Kidney (tissue), 14 donors: Measurements from ENCODE around the gene HSPB2. TPM values are rescaled to one million over a fixed set of nuclear protein-coding genes. Genes with fewer than 3 reads are reported as not detected.

Experiments used
- DNase-seq, 5 donors: peaks; one replicate each; pipeline ENCODE4 v3.0.0-alpha.2; 2013 to 2020
- FAIRE-seq: peaks from 2 replicates; lab custom pipeline; 2012; peaks lifted over from hg19 to GRCh38; lab: Jason Lieb, UNC
- H3K27ac ChIP-seq, 2 donors: one replicate each; pipeline ENCODE4 v1.7.0; 2013; ENCODE audit warnings: low read depth in 2 of 2, low read length in 2 of 2, inconsistent platforms in 1 of 2
- H3K27me3 ChIP-seq: one replicate; pipeline ENCODE4 v1.7.1; 2013; ENCODE audit warnings: low read length, inconsistent platforms; ENCODE audit not compliant: control insufficient read depth, insufficient read depth
- H3K36me3 ChIP-seq, 3 donors: one replicate each; pipeline versions ENCODE4 v1.7.0 to v1.7.1; 2013; ENCODE audit warnings: low read length in 3 of 3, control low read depth in 1 of 3, inconsistent platforms in 1 of 3; ENCODE audit not compliant: insufficient read depth in 3 of 3, control insufficient read depth in 2 of 3
- H3K4me1 ChIP-seq, 3 donors: one replicate each; pipeline versions ENCODE4 v1.7.0 to v1.7.1; 2013; ENCODE audit warnings: low read length in 3 of 3, inconsistent platforms in 1 of 3, low read depth in 1 of 3; ENCODE audit not compliant: control insufficient read depth in 2 of 3, insufficient read depth in 2 of 3
- H3K4me3 ChIP-seq, 3 donors: one replicate each; pipeline versions ENCODE4 v1.7.0 to v1.8.1; 2013; ENCODE audit warnings: low read length in 3 of 3, control low read depth in 1 of 3, inconsistent platforms in 1 of 3
- H3K9ac ChIP-seq, 3 donors: one replicate each; pipeline versions ENCODE4 v1.7.0 to v1.7.1; 2013; ENCODE audit warnings: low read length in 3 of 3, control low read depth in 1 of 3, inconsistent platforms in 1 of 3
- H3K9me3 ChIP-seq, 3 donors: one replicate each; pipeline versions ENCODE4 v1.7.0 to v1.7.1; 2013; ENCODE audit warnings: low read length in 3 of 3, control low read depth in 1 of 3, inconsistent platforms in 1 of 3; ENCODE audit not compliant: control insufficient read depth in 2 of 3, insufficient read depth in 1 of 3
- intact Hi-C: fragments of 100-400 bp; cut with DNase I; formaldehyde crosslinking; loops from one replicate; pipeline ENCODE4 v1.11.1; 2022
- polyA plus RNA-seq: library from polyadenylated mRNA; stranded (reverse); fragments of 350-450 nt; fragmentation: Illumina TruSeq; extraction: RNeasy Lipid Tissue Mini Kit (QIAGEN cat#74804); gene quantifications from one replicate; pipeline ENCODE4 v1.2.3, GENCODE V29; 2014; ENCODE audit warnings: low read depth, low replicate concordance; ENCODE audit not compliant: insufficient read depth
- total RNA-seq: library from RNA; stranded (reverse); fragmentation: NEBNext Ultra II Directional; extraction: Animal tissue kit (Norgen Biotek cat#: 25700); gene quantifications from one replicate; pipeline ENCODE4 v1.2.1, GENCODE V29; 2021
- TF ChIP-seq, protein P1 (sequence below): IDR thresholded peaks from 3 replicates; pipeline ENCODE4 v1.5.1; 2012; ENCODE audit warnings: mild to moderate bottlenecking, moderate library complexity, borderline replicate concordance; ENCODE audit not compliant: insufficient read depth; ENCODE audit errors: extremely low read depth
- donor health status: control.
- donor health status: control.
- donor health status: control.
- donor health status: control.
- donor health status: control.
- donor health status: DM: yes; HTN: yes; CAD: no.
- donor health status: Normal renal cell carcinoma (clear cell type).

Gene HSPB2
- total and polyA plus RNA-seq, 2 donors from 2014 or later: 4.4 to 15.7 TPM

DNA sequence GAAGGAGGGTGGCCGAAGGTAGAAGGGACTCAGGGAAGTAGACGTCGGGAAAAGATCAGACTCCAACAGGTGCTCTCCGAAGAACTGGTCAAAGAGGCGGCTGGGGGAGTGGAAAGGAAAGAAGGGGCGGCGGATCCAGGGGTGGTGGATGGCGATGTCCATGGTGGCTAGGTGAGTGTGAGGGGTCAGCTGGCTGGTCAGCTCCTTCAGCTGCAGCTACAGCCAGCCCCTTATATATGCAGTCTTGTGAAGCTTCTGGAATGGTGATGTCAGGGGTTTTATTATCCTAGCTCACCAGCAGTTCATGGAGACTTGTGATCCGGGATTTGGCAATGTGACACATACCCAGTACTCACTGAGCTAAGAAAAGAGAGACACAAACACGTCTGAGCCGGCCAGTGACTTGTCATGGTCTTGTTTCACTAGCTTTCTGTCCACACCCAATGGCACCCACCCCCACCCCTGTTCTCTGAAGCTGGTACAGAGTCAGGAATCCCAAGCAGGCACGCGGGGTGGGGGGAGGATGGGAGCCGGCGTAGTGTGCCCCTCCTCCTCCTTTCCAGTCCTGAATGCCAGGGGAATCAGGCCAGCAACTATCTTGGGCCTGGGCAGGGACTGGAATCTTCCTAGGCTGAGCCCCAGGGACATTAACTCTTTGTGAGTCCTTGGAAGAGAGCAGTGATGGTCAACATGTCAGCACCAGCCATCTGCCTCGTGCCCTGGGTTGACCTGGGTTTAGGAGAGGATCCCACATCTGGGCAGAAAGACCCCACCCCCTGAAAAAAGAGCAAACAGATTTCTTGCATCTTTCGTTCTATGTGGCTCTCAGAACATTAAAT lies 752 bp upstream of the HSPB2 start, which contains the start of gene CRYAB:
Gene CRYAB, minus strand, starts transcription at position 208 of the 839 bp plus-strand sequence. Its CDS starts 46 bp downstream, at position 162.
- peak within 1 kb of the TSS in 2 of 3 donors; percentile 76 to 77 for H3K9ac ChIP-seq
- no peaks in the 10 kb centered on the region for H3K9me3 ChIP-seq
- H3K27ac ChIP-seq: peak within 1 kb of the TSS; percentile 90 to 91
- no peaks in the 10 kb centered on the region for H3K36me3 ChIP-seq
- H3K27me3 ChIP-seq: no peaks in the 10 kb centered on the region
- TF ChIP-seq, protein P1, sequence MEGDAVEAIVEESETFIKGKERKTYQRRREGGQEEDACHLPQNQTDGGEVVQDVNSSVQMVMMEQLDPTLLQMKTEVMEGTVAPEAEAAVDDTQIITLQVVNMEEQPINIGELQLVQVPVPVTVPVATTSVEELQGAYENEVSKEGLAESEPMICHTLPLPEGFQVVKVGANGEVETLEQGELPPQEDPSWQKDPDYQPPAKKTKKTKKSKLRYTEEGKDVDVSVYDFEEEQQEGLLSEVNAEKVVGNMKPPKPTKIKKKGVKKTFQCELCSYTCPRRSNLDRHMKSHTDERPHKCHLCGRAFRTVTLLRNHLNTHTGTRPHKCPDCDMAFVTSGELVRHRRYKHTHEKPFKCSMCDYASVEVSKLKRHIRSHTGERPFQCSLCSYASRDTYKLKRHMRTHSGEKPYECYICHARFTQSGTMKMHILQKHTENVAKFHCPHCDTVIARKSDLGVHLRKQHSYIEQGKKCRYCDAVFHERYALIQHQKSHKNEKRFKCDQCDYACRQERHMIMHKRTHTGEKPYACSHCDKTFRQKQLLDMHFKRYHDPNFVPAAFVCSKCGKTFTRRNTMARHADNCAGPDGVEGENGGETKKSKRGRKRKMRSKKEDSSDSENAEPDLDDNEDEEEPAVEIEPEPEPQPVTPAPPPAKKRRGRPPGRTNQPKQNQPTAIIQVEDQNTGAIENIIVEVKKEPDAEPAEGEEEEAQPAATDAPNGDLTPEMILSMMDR: no peak
- DNase-seq (peak; percentile 71 to 97 (median 83)), FAIRE-seq (peak; percentile 49)
- intact Hi-C loops: no loop called here
- peak within 1 kb of the TSS; percentile 24 to 59 (median 56) for H3K4me3 ChIP-seq
- H3K4me1 ChIP-seq: peaks cover 0 to 20% (median 10%) of the 10 kb centered on the region in 3 donors

DNA sequence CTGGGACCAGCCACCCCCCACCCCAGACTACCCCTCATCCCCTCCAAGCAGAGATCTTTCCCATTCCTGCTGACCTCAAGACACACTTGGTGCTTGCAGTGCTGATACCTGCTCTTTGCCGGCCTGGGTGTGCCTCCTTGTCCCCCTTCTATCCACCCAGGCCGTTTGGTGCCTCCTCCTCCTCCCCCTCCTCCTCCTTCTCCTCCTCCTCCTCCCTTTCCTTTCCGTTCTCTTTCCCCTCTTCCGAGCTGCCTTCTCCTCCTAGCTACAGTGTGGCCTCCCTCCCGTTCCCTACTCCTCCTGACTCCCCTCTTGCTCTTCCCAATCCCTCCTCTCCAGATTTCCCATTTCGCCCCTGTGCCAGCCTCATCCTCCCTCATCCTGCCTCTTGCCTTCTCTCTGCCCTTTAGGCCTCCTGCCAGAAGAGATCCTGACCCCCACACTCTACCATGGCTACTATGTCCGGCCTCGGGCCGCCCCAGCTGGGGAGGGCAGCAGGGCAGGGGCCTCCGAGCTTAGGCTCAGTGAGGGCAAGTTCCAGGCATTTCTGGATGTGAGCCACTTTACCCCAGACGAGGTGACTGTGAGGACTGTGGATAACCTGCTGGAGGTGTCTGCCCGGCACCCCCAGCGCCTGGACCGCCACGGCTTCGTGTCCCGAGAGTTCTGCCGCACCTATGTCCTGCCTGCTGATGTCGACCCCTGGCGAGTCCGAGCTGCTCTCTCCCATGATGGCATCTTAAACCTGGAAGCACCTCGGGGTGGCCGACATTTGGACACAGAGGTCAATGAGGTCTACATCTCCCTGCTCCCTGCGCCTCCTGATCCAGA lies 712 bp downstream of the HSPB2 start:
- FAIRE-seq (no peak), DNase-seq (peak in 3 of 5 donors; percentile 49 to 80 (median 66))
- H3K27ac ChIP-seq: peak overlapping the region; percentile 86 to 90
- intact Hi-C loops: no loop called here
- no peaks in the 10 kb centered on the region for H3K9me3 ChIP-seq
- H3K4me3 ChIP-seq: peak overlapping the region; percentile 18 to 59 (median 44)
- H3K9ac ChIP-seq: peak overlapping the region; percentile 0 to 64 (median 4)
- H3K4me1 ChIP-seq: peaks cover 0 to 20% (median 17%) of the 10 kb centered on the region in 3 donors
- TF ChIP-seq, protein P1: no peak
- H3K27me3 ChIP-seq: no peaks in the 10 kb centered on the region
- H3K36me3 ChIP-seq: no peaks in the 10 kb centered on the region

DNA sequence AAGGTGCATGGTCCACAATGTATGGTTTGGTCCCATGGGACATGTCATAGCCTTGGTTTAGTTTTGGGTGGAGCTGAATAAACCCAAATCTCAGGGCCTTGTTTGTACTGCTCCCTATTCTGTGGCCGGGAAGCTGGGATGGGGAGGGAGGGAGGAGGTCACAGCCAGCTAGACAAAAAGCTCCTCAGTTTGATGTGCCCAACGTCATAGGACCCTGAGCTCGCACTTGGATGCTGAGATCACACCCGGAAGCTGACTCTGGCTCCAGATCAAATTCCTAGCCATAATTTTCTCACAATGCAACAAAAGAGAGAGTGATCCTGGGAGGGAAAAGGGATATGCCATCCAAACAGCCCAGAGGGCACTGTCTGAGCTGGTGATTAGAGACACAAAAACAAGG lies 1.5 kb downstream of the HSPB2 start:
- H3K4me1 ChIP-seq: peaks cover 0 to 21% (median 19%) of the 10 kb centered on the region in 3 donors
- DNase-seq (peak in 4 of 5 donors; percentile 39 to 86 (median 74)), FAIRE-seq (no peak)

More for the DNA sequence above, 1.5 kb downstream of the HSPB2 start:
- Histone ChIP-seq H3K4me3 (peak overlapping the region in 2 of 3 donors; percentile 18 to 59), H3K27ac (peak overlapping the region; percentile 86 to 90), H3K27me3 (no peaks in the 10 kb centered on the region), H3K9ac (peak overlapping the region in 1 of 3 donors; percentile 64), H3K9me3 (no peaks in the 10 kb centered on the region), H3K36me3 (no peaks in the 10 kb centered on the region)
- intact Hi-C loops: no loop called here
- TF ChIP-seq, protein P1: no peak
